SH-SY5Y (cell line): ENCODE results near the gene GALNT15.

Source experiments
- GATA2 ChIP-seq: IDR thresholded peaks from 2 replicates; pipeline ENCODE4 v1.6.1; 2011; ENCODE audit warnings: mild to moderate bottlenecking, low read depth, low read length
- GATA3 ChIP-seq: IDR thresholded peaks from 2 replicates; pipeline ENCODE4 v1.6.1; 2011; ENCODE audit warnings: low read depth, mild to moderate bottlenecking, low read length, moderate library complexity

DNA sequence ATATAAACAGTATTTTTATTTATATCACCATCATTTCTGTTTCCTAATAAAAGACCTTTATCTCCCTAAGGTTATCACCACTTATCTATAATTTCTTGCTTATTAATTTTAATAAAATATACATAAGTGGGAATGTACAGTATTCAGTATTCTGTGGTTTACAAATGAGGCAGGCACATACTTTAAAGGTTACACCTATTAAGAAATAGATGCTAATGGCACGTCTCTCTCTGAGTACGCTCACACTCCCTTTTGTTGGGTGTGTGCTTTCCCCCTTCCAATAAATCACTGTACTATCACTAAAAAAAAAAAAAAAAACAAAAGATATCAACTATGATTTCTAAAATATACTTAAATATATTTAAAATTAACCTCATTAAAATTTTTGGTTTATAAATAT, 99.4 kb downstream of the GALNT15 start:
- no peak for TF ChIP-seq GATA2
- TF ChIP-seq GATA3: no peak
